GM21825 (cell line): Measurements from ENCODE around the gene SCARB1.

Experiments used
- ATAC-seq: cut with Tn5 transposase; IDR thresholded peaks from one replicate; pipeline ENCODE4 v1.9.1; 2021; ENCODE audit warnings: mild to moderate bottlenecking, moderate library complexity; ENCODE audit not compliant: unreplicated experiment

Gene SCARB1

GRCh38 chr12:124750149-124750656 is 113.5 kb downstream of the SCARB1 start:
- no peak for ATAC-seq

- no peak for ATAC-seq
Measured at GRCh38 chr12:124749725-124750124, 113.9 kb downstream of the SCARB1 start.

GRCh38 chr12:124747426-124748161 is 116.1 kb downstream of the SCARB1 start:
- ATAC-seq, result no peak

GRCh38 chr12:124746649-124747425 is 116.8 kb downstream of the SCARB1 start:
- ATAC-seq, result no peak

DNA sequence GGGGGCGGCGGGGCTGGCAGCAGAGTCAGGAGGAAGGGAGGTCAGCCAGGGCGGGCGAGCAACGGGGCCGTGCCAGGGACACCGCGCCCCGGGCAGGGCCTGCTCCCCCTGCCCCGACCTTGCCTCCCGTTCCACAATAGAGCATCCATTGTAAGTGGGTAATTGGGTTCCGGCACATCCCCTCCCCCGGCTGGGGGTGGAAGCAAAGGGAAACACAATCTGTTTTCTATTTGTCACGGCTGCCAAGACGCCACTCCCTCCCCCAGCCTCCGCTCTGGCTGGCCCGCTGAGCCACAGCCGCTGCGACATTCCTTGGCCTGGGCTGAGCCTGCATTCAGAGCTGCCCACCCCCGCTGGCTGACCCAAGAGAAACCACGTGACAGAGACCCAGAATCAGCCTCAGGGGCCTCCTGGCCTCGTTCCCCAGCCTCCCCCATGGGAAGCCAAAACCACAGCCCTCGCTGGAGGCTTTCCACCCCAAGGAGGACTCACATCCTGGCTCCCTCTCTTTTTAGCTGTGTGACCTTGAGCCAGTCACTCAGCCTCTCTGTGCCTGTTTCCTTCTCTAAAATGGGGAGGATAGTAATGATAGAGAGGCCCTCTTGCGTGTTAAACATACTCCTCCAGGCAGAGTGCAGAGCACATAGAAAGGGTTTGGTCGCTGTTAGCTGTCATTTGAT is 117.6 kb downstream of the SCARB1 start:
- ATAC-seq, result no peak

- ATAC-seq, result no peak
Measured at GRCh38 chr12:124745465-124745890, 118.2 kb downstream of the SCARB1 start.

DNA sequence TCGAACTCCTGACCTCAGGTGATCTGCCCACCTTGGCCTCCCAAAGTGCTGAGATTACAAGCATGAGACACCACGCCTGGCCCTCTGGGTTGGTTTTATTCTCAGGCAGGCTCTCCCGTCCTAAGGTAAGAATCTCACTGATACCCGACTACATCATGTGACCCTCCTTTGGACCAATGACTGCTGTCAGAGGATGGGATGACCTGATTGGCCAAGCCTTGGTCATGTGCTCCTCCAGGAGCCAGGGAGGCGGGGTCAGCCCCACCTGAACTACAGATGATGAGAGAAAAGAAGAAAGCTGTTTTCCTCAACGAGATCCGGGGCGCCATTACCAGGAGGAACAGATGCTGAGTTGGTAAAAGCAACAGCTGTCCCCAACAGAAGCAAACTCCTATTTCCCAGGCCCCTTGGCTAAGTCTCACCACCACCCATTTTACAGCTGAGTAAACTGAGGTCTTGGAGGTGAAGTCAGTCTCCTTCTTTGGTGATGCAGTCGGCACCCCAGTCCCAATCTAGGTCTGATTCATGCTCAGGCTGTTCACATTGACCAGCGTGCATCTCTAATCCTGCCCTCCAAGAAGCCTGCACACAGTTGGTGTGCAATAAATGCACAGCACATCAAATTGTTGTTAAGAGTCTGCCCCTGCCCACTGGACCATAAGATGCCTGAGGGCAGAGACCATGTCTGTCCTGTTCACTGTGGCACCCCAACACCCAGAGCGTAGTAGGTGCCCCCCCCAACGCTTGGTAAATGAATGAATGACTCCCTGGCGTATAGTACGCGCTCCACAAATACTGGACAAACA is 118.8 kb downstream of the SCARB1 start:
- no peak for ATAC-seq

DNA sequence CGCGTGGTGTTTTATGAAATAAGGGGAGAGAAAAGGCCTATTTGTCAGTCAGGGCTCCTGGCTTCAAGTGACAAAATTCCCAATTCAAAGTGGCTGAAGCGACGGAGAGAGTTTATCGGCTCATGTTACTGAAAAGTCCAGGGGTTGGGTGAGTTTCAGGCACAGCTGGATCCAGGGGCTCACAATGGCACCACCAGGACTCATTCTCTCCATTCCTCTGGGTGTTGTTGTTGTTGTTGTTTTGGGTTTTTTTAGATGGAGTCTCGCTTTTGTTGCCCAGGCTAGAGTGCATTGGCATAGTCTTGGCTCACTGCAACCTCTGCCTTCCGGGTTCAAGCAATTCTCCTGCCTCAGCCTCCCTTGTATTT is 119.4 kb downstream of the SCARB1 start:
- ATAC-seq, result no peak

- no peak for ATAC-seq
Measured at GRCh38 chr12:124743479-124744272, 120.0 kb downstream of the SCARB1 start.

- no peak for ATAC-seq
Measured at GRCh38 chr12:124742678-124743077, 121.0 kb downstream of the SCARB1 start.

DNA sequence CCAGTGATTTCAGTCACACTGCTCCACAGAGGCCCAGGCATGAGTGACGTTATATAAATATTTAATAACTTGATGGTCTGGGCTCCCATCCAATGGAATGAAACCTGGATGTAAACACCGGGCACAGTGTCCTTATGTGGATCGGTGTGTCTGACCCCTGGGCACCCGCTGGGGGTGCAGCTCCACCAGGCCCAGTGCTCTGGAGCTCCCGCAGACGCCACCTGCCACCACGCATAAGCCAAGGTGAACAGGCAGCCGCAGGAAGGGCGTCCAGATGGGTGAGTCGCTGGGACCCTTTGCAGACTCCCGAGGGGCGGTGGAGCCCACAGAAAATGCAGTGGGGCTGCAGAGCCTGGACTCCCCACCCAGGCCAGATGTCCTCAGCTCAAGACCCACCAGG is 121.6 kb downstream of the SCARB1 start:
- ATAC-seq, result no peak

DNA sequence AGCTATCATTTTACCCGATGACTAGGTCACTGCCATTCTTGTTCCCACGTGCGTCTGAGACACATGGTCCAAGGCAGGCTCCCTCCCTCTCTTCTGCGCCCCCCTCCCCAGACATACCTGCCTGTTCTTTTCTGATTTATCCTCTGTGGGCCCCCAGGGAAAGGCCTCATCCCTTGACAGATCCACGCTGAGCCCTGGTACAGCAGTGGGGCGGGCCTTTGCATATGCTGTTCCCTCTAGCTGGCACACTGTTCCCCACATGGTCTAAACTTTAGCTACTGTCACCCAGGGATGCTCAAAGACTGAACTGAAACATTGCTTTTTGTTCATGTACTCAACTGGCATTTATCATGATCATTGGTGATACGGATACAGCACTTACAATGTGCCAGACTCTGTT is 122.5 kb downstream of the SCARB1 start:
- ATAC-seq, result no peak

- no peak for ATAC-seq
Measured at GRCh38 chr12:124740691-124741137, 123.0 kb downstream of the SCARB1 start.

GRCh38 chr12:124739953-124740561 is 123.6 kb downstream of the SCARB1 start:
- no peak for ATAC-seq

- ATAC-seq, result no peak
Measured at GRCh38 chr12:124738636-124739467, 124.8 kb downstream of the SCARB1 start.

DNA sequence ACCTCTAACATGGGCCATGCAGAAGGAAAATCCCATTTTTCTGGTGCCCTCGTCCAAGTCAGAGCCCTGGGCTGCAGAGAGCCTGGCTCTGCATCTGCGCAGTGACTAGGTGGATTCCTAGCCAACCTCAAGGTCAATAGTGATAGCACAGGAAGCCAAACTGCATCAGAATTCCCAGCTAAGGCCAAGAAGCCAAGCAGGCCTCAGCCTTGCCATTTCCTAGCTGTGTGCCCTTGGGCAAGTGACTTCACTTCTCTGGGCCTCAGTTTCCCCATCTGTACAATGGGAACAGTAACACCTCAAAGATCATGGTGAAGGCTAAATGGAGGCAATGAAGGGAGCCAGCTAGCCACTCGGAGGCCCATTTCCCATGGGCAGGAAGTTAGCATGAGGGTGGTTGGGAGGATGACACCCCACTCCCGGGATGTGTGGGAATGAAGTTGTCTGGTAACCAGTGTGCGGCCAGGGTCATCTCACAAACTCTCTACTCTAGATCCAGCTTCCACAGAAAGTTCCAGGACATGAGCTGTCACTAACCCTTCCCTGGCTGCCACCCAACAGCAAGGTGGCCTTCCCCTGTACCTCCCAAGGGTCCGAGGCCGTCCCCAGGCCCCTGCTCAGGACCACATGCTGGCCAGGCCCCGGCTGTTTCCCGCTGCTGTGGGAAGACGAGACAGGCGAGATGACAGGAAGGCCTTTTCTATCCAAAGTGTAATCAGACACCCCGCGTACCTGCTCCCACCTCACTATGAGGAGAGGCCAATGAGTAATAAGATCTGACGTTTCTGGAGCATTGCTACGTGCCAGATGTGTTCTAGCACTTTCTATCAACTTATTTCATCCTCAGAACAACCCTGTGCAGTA is 125.7 kb downstream of the SCARB1 start:
- no peak for ATAC-seq

DNA sequence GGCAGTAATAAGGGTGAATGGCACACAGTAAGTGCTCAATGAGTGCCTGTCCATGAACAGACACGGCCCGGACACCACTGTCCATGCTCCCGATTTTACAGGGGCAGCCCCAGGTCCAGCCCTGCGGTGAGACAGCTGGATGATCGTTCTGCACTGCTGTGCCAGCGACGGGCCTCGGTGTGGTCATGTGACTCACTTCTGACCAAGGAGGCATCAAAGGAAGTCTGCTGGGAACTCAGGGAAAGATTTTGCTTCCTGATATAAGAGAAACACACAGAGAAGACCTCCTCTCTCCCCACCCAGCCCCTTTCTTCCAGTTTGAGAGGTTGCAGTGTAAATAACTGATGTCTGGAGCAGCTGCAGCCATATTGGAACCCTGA is 126.6 kb downstream of the SCARB1 start:
- no peak for ATAC-seq
